Posterior cingulate gyrus (tissue), 11 donors: ENCODE data around the gene P2RX3.
"Not testable (repeated sequence)": the region's sequence is repeated elsewhere in the genome, so short reads cannot be mapped to it uniquely, and the experiment has no call there.

Experiments used
- DNase-seq, 10 donors: peaks; one replicate each; pipeline versions ENCODE4 v3.0.0 to v3.0.0-alpha.2; 2020 to 2021; ENCODE audit warnings: mixed read lengths in 3 of 10
- intact Hi-C: fragments of 100-400 bp; cut with DNase I; formaldehyde crosslinking; loops from one replicate; pipeline ENCODE4 v1.15.1; 2023

Gene P2RX3

GRCh38 chr11:57391539-57391938 is 53.4 kb downstream of the P2RX3 start:
- intact Hi-C loops, result no loop called here
- no peak for DNase-seq

- no peak for DNase-seq
- intact Hi-C loops, result no loop called here
These were observed 54.1 kb downstream of the P2RX3 start for GRCh38 chr11:57392066-57392762.

- DNase-seq, result no peak
These were observed 54.6 kb downstream of the P2RX3 start for GRCh38 chr11:57392763-57393105.

GRCh38 chr11:57394203-57394965 is 56.2 kb downstream of the P2RX3 start:
- DNase-seq, result no peak
- intact Hi-C loops, result no loop called here

More at GRCh38 chr11:57392763-57393105, 54.6 kb downstream of the P2RX3 start:
- intact Hi-C loops, result no loop called here

- intact Hi-C loops, result no loop called here
These were observed 57.9 kb downstream of the P2RX3 start for GRCh38 chr11:57395905-57396623.

GRCh38 chr11:57396744-57397143 is 58.6 kb downstream of the P2RX3 start:
- no peak for DNase-seq
- intact Hi-C loops, result no loop called here

More at GRCh38 chr11:57395905-57396623, 57.9 kb downstream of the P2RX3 start:
- no peak for DNase-seq

GRCh38 chr11:57397394-57397990 is 59.3 kb downstream of the P2RX3 start:
- no peak for DNase-seq
- intact Hi-C loops, result no loop called here

- intact Hi-C loops, result no loop called here
- no peak for DNase-seq
These were observed 61.1 kb downstream of the P2RX3 start for GRCh38 chr11:57399221-57399620.

- intact Hi-C loops, result no loop called here
- DNase-seq, result no peak
These were observed 61.9 kb downstream of the P2RX3 start for GRCh38 chr11:57399972-57400578.

- intact Hi-C loops, result no loop called here
- no peak for DNase-seq
These were observed 64.2 kb downstream of the P2RX3 start for GRCh38 chr11:57402188-57403002.

GRCh38 chr11:57403003-57403801 is 65.0 kb downstream of the P2RX3 start:
- intact Hi-C loops, DNase-seq: not testable (repeated sequence)

- intact Hi-C loops, result no loop called here
These were observed 65.6 kb downstream of the P2RX3 start for GRCh38 chr11:57403802-57404147.

GRCh38 chr11:57405271-57405860 is 67.2 kb downstream of the P2RX3 start:
- no peak for DNase-seq
- intact Hi-C loops, result no loop called here

More at GRCh38 chr11:57403802-57404147, 65.6 kb downstream of the P2RX3 start:
- DNase-seq, result no peak

- intact Hi-C loops, result no loop called here
- DNase-seq, result no peak
These were observed 68.3 kb downstream of the P2RX3 start for GRCh38 chr11:57406337-57406904.

- no peak for DNase-seq
- intact Hi-C loops, result no loop called here
These were observed 69.1 kb downstream of the P2RX3 start for GRCh38 chr11:57407010-57407920.

- intact Hi-C loops, result no loop called here
- no peak for DNase-seq
These were observed 69.9 kb downstream of the P2RX3 start for GRCh38 chr11:57407941-57408475.

- no peak for DNase-seq
- intact Hi-C loops, result no loop called here
These were observed 70.6 kb downstream of the P2RX3 start for GRCh38 chr11:57408771-57409170.
